OCI-LY7 (cell line): ENCODE results near the gene FLCN.

Experiments
- EZH2phosphoT487 ChIP-seq: fragments of 200-600 bp; sonication (generic); IDR thresholded peaks from 2 replicates; pipeline ENCODE4 v1.6.1; 2018; ENCODE audit warnings: low read depth, borderline replicate concordance, mild to moderate bottlenecking, mixed run types, antibody characterized with exemption, low read length, moderate library complexity, mixed read lengths
- TF ChIP-seq, protein P1 (sequence below): fragments of 200-600 bp; sonication (generic); conservative IDR thresholded peaks from 2 replicates; pipeline ENCODE4 v1.5.1; 2014; ENCODE audit warnings: mild to moderate bottlenecking, antibody characterized with exemption, low read length, moderate library complexity, mixed read lengths

DNA sequence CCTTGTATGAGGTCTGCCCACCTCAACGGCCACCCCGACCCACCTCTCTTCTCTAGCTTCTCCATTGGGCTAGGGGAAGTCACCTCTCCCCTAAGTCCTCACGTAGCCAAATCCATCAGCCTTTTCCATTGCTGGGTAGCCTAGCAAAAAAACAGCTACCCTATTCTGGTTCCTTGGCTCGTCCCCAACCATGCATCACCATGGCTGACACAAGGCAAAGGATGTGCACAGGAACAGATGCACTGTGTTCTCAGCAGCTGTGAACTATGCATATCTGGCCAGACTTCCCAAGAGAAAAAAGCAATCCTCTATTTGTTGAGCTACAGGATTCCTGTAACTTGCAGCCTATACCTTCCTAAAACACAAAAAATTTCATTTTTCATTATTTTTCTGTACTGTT is 22.0 kb upstream of the FLCN start:
- TF ChIP-seq, protein P1, sequence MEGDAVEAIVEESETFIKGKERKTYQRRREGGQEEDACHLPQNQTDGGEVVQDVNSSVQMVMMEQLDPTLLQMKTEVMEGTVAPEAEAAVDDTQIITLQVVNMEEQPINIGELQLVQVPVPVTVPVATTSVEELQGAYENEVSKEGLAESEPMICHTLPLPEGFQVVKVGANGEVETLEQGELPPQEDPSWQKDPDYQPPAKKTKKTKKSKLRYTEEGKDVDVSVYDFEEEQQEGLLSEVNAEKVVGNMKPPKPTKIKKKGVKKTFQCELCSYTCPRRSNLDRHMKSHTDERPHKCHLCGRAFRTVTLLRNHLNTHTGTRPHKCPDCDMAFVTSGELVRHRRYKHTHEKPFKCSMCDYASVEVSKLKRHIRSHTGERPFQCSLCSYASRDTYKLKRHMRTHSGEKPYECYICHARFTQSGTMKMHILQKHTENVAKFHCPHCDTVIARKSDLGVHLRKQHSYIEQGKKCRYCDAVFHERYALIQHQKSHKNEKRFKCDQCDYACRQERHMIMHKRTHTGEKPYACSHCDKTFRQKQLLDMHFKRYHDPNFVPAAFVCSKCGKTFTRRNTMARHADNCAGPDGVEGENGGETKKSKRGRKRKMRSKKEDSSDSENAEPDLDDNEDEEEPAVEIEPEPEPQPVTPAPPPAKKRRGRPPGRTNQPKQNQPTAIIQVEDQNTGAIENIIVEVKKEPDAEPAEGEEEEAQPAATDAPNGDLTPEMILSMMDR: no peak
- TF ChIP-seq EZH2phosphoT487: no peak
